ENCODE results near the gene MGAT4C. TPM values are rescaled to one million over a fixed set of nuclear protein-coding genes. Genes with fewer than 3 reads are reported as not detected.

Gene MGAT4C
- total RNA-seq, 1 donor from 2014 or later, result not detected

- DNase-seq, result no peak
These were observed 292.9 kb downstream of the MGAT4C start for GRCh38 chr12:85963326-85963725.

GRCh38 chr12:85956081-85956480 lies 300.1 kb downstream of the MGAT4C start:
- no peak for DNase-seq

- DNase-seq, result peak; percentile 40
These were observed 301.1 kb downstream of the MGAT4C start for GRCh38 chr12:85955127-85955526.

GRCh38 chr12:85951823-85952222 lies 304.4 kb downstream of the MGAT4C start:
- peak; percentile 48 for DNase-seq

GRCh38 chr12:85949253-85949652 lies 306.9 kb downstream of the MGAT4C start:
- peak; percentile 5 for DNase-seq

GRCh38 chr12:85948340-85948739 lies 307.9 kb downstream of the MGAT4C start:
- DNase-seq, result no peak

GRCh38 chr12:85947286-85947685 lies 308.9 kb downstream of the MGAT4C start:
- DNase-seq, result no peak

- no peak for DNase-seq
These were observed 309.8 kb downstream of the MGAT4C start for GRCh38 chr12:85946375-85946774.

GRCh38 chr12:85927166-85927565 lies 329.0 kb downstream of the MGAT4C start:
- DNase-seq, result no peak

GRCh38 chr12:85923767-85924331 lies 332.3 kb downstream of the MGAT4C start:
- peak; percentile 63 for DNase-seq

- peak; percentile 52 for DNase-seq
These were observed 335.8 kb downstream of the MGAT4C start for GRCh38 chr12:85920324-85920947.
